HFFc6 (cell line): ENCODE measurements around the gene STMN1. TPM values are rescaled to one million over a fixed set of nuclear protein-coding genes. Genes with fewer than 3 reads are reported as not detected.

ENCODE experiments used
- DNase-seq: peaks from one replicate; pipeline ENCODE4 v3.0.0-alpha.2; 2018
- H3K27ac Mint-ChIP-seq: 2 replicates; pipeline ENCODE4 v1.8.0; 2020; ENCODE audit warnings: mild to moderate bottlenecking, mixed read lengths
- H3K27me3 Mint-ChIP-seq: 2 replicates; pipeline ENCODE4 v1.8.0; 2021; ENCODE audit warnings: mild to moderate bottlenecking, moderate library complexity, mixed read lengths; ENCODE audit not compliant: insufficient read depth
- H3K36me3 Mint-ChIP-seq: 2 replicates; pipeline ENCODE4 v1.8.0; 2021; ENCODE audit warnings: low read depth, mixed read lengths
- H3K4me1 Mint-ChIP-seq: 2 replicates; pipeline ENCODE4 v1.8.0; 2020; ENCODE audit warnings: low read depth, mixed read lengths
- H3K4me3 Mint-ChIP-seq: 2 replicates; pipeline ENCODE4 v1.8.0; 2020; ENCODE audit warnings: mild to moderate bottlenecking, moderate library complexity, mixed read lengths
- H3K9me3 Mint-ChIP-seq: 2 replicates; pipeline ENCODE4 v1.8.0; 2020; ENCODE audit warnings: mild to moderate bottlenecking, mixed read lengths
- CTCF ChIP-seq: fragments of 200-600 bp; sonication (generic); IDR thresholded peaks from 2 replicates; pipeline ENCODE4 v1.5.0; 2021; ENCODE audit warnings: antibody characterized with exemption, mild to moderate bottlenecking
- total RNA-seq, 6 experiments: library from RNA; stranded (reverse); fragmentation: NEBNext Ultra II Directional; extraction: Animal tissue kit (Norgen Biotek cat#: 25700); gene quantifications; 2 replicates in 1 of 6; 3 replicates in 5 of 6; pipeline ENCODE4 v1.2.3, GENCODE V29; 2021

The STMN1 gene
- total RNA-seq, 6 experiments from 2014 or later: 201 to 370 (median 342) TPM

GRCh38 chr1:25922971-25923552 lies 16.8 kb upstream of the STMN1 start:
- Mint-ChIP-seq H3K36me3 (no peaks in the 10 kb centered on the region), H3K27ac (no peak overlapping the region), H3K4me3 (peak overlapping the region; percentile 71), H3K27me3 (peaks cover 6% of the 10 kb centered on the region), H3K9me3 (no peaks in the 10 kb centered on the region), H3K4me1 (peaks cover 18% of the 10 kb centered on the region)
- DNase-seq: no peak
- TF ChIP-seq CTCF: no peak

GRCh38 chr1:25922056-25922970 lies 16.1 kb upstream of the STMN1 start:
- H3K36me3 Mint-ChIP-seq: no peaks in the 10 kb centered on the region
- no peak for DNase-seq
- peaks cover 21% of the 10 kb centered on the region for H3K4me1 Mint-ChIP-seq
- H3K4me3 Mint-ChIP-seq: peak overlapping the region; percentile 49
- no peak for TF ChIP-seq CTCF
- no peaks in the 10 kb centered on the region for H3K9me3 Mint-ChIP-seq
- peaks cover 6% of the 10 kb centered on the region for H3K27me3 Mint-ChIP-seq
- peak overlapping the region; percentile 33; the same call in 1 of the 2 replicates for H3K27ac Mint-ChIP-seq

GRCh38 chr1:25918615-25919014 lies 12.4 kb upstream of the STMN1 start:
- TF ChIP-seq CTCF: no peak
- Mint-ChIP-seq H3K4me1 (peaks cover 30% of the 10 kb centered on the region), H3K27ac (no peak overlapping the region), H3K4me3 (no peak overlapping the region), H3K27me3 (peaks cover 9% of the 10 kb centered on the region; the same call in 1 of the 2 replicates), H3K36me3 (no peaks in the 10 kb centered on the region), H3K9me3 (no peaks in the 10 kb centered on the region)
- no peak for DNase-seq

GRCh38 chr1:25917996-25918395 lies 11.8 kb upstream of the STMN1 start:
- H3K4me1 Mint-ChIP-seq: peaks cover 24% of the 10 kb centered on the region
- H3K27ac Mint-ChIP-seq: no peak overlapping the region; the same call in 1 of the 2 replicates
- H3K9me3 Mint-ChIP-seq: no peaks in the 10 kb centered on the region
- H3K36me3 Mint-ChIP-seq: no peaks in the 10 kb centered on the region
- TF ChIP-seq CTCF: no peak
- DNase-seq: no peak
- H3K27me3 Mint-ChIP-seq: peaks cover 8% of the 10 kb centered on the region; the same call in 1 of the 2 replicates
- H3K4me3 Mint-ChIP-seq: no peak overlapping the region

GRCh38 chr1:25916460-25916859 lies 10.2 kb upstream of the STMN1 start:
- Mint-ChIP-seq H3K4me3 (no peak overlapping the region), H3K27ac (no peak overlapping the region), H3K9me3 (peaks cover 4% of the 10 kb centered on the region; the same call in 1 of the 2 replicates), H3K4me1 (peaks cover 28% of the 10 kb centered on the region), H3K27me3 (peaks cover 4% of the 10 kb centered on the region; the same call in 1 of the 2 replicates), H3K36me3 (no peaks in the 10 kb centered on the region)
- no peak for DNase-seq
- TF ChIP-seq CTCF: no peak
